Activated CD4-positive, alpha-beta T cell treated with anti-CD3 and anti-CD28 coated beads, Interleukin-2, amount 10 ng/mL, durations not matched to agents 7 days and 5 days (primary cell): ENCODE results near the gene PIM3. TPM values are rescaled to one million over a fixed set of nuclear protein-coding genes. Genes with fewer than 3 reads are reported as not detected.

Source experiments
- CTCF ChIA-PET: fragments of 350-600 bp; sonication (Branson Sonifier 250); formaldehyde crosslinking; loops from one replicate; lab custom pipeline; 2021; ENCODE audit warnings: antibody characterized with exemption; lab: Charles Lee
- POLR2A ChIA-PET: fragments of 350-600 bp; sonication (Branson Sonifier 250); formaldehyde crosslinking; loops from one replicate; lab custom pipeline; 2021; ENCODE audit warnings: antibody characterized with exemption; lab: Charles Lee
- DNase-seq: peaks from one replicate; pipeline ENCODE4 v3.0.0-alpha.2; 2020
- H3K27ac Mint-ChIP-seq: one replicate; pipeline ENCODE4 v1.8.0; 2021; ENCODE audit warnings: mild to moderate bottlenecking, moderate library complexity, mixed read lengths
- H3K27me3 Mint-ChIP-seq: one replicate; pipeline ENCODE4 v1.8.0; 2021; ENCODE audit warnings: mixed read lengths
- H3K36me3 Mint-ChIP-seq: one replicate; pipeline ENCODE4 v1.8.0; 2021; ENCODE audit warnings: low read depth, mixed read lengths
- H3K4me1 Mint-ChIP-seq: one replicate; pipeline ENCODE4 v1.8.0; 2021; ENCODE audit warnings: mixed read lengths
- H3K4me3 Mint-ChIP-seq: one replicate; pipeline ENCODE4 v1.8.0; 2021; ENCODE audit warnings: mild to moderate bottlenecking, moderate library complexity, mixed read lengths
- H3K9me3 Mint-ChIP-seq: one replicate; pipeline ENCODE4 v1.8.0; 2021; ENCODE audit warnings: mixed read lengths
- total RNA-seq, 2 experiments: library from RNA; stranded (reverse); gene quantifications; one replicate each; pipeline ENCODE4 v1.2.3, GENCODE V29; 2021

The PIM3 gene
- 10 to 100 TPM; 39.7 to 44.7 TPM for total RNA-seq

DNA sequence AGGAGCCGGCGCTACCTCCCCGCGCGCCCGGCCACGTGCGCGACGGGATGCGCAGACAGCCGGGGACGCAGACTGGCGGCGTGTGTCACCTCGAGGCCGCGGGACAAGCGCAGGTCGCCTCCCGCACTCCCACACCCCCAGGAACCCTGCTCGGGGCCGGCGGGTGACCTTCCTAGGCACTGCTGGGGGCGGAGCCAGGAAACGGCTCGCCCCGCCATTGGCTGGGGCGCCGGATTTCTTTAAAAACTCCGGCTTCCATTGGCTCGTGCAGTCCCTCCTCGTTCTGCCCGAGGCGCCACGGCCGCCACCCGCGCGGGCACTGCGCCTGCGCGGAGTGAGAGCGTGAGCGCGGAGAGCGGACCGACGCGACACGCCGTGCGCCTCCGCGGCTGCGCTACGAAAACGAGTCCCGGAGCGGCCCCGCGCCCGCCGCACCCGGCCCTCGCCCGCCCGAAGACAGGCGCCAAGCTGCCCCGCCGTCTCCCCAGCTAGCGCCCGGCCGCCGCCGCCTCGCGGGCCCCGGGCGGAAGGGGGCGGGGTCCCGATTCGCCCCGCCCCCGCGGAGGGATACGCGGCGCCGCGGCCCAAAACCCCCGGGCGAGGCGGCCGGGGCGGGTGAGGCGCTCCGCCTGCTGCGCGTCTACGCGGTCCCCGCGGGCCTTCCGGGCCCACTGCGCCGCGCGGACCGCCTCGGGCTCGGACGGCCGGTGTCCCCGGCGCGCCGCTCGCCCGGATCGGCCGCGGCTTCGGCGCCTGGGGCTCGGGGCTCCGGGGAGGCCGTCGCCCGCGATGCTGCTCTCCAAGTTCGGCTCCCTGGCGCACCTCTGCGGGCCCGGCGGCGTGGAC, at the start of gene PIM3:
PIM3 (plus strand) TSS at position 614 of the 846 bp plus-strand sequence; CDS start at position 790, 176 bp downstream.
- DNase-seq, result peak; percentile 93
- Mint-ChIP-seq H3K4me1 (peaks cover 24% of the 10 kb centered on the region), H3K9me3 (no peaks in the 10 kb centered on the region), H3K27ac (peak within 1 kb of the TSS; percentile 91), H3K4me3 (peak within 1 kb of the TSS; percentile 90), H3K27me3 (no peaks in the 10 kb centered on the region), H3K36me3 (peaks cover 22% of the 10 kb centered on the region)
- ChIA-PET POLR2A (interaction anchor here (0.6 kb wide), 1 partner anchor 27 kb away, joined by 3 read pairs; no protein-coding TSS in a partner anchor), CTCF (no interaction called here)

DNA sequence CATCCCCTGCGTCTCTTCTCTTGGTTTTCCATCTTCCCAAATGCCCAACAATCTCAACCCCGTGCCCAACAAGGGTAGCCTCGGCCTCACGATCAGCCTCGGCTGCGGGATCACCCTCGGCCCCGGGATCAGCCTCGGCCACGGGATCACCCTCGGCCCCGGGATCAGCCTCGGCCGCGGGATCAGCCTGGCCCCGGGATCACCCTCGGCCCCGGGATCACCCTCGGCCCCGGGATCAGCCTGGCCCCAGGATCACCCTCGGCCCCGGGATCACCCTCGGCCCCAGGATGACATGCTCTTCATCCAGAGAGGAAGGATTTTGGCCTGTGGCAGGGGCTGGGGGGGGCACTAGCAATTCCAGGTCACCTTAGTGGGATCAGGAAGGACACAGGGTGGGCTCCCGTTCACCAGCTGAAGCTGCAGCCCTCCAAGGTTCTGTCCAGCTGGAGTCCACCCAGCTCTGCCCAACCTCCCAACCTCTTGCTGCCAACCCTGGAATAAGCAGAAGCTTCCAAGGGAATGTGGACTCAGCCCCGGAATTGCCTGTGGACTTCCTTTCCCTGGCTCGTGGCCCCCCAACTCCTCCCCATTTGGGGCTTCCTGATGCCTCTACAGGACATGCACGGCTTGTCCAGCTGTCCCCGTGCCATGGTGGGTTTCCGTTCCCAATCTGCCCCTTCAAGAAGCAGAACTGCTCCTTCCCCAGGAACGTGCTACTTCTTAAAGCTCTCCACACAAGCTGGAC, 48.5 kb upstream of the PIM3 start:
- Mint-ChIP-seq H3K36me3 (peaks cover 9% of the 10 kb centered on the region), H3K4me1 (peaks cover 11% of the 10 kb centered on the region), H3K27me3 (no peaks in the 10 kb centered on the region), H3K9me3 (no peaks in the 10 kb centered on the region), H3K4me3 (no peak overlapping the region), H3K27ac (no peak overlapping the region)
- POLR2A ChIA-PET, result no interaction called here
- no peak for DNase-seq
- CTCF ChIA-PET, result interaction anchor here (0.6 to 0.9 kb wide), 2 partner anchors 18 to 64 kb away, joined by 4 read pairs; no protein-coding TSS in a partner anchor

DNA sequence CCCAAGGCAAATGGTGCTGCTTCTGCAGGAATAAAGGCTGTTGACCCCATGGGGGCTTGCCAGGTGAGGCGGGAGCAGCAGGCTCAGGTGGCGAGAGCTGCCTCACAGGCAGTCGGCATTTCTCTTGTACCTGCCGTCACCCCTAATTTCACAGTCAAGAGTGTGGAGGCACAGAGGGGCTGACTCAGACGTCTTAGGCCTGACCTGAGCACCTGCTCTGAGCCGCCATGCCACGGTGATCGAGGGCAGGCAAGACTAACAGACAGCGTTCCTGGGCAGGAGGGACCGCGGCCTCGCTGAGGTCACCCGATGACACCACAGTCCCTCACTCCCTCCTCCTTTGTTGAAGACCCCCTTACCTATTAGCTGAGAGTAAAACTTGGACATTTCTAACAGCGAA, 47.5 kb upstream of the PIM3 start:
- Mint-ChIP-seq H3K27me3 (no peaks in the 10 kb centered on the region), H3K27ac (no peak overlapping the region), H3K4me3 (no peak overlapping the region), H3K9me3 (no peaks in the 10 kb centered on the region), H3K4me1 (peaks cover 15% of the 10 kb centered on the region), H3K36me3 (peaks cover 5% of the 10 kb centered on the region)
- POLR2A ChIA-PET, result no interaction called here
- no peak for DNase-seq
- CTCF ChIA-PET, result interaction anchor here (0.9 kb wide), 1 partner anchor 65 kb away, joined by 4 read pairs; no protein-coding TSS in a partner anchor

DNA sequence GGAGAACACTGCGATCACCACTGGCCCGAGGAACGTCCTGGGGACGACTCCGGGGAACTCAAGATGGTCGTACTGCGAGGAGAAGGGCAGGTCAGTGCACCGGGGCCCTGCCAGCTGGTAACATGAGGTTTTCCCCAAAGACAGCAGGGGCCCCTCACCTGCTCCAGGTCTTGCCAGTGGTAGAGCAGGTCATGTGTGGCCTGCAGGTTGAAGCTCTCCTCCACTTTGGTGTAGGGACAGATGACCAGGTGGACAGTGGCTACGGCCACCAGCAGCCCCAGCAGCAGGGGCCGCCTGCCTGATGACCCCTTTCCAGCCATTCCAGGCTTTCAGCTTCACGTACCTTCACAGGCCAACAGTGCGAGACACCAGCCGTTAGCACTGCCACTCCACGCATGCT, 47.1 kb upstream of the PIM3 start:
- H3K4me3 Mint-ChIP-seq, result no peak overlapping the region
- H3K27me3 Mint-ChIP-seq, result no peaks in the 10 kb centered on the region
- H3K27ac Mint-ChIP-seq, result no peak overlapping the region
- H3K4me1 Mint-ChIP-seq, result peaks cover 15% of the 10 kb centered on the region
- H3K9me3 Mint-ChIP-seq, result no peaks in the 10 kb centered on the region
- CTCF ChIA-PET, result interaction anchor here (0.9 to 1.2 kb wide), 2 partner anchors 10 to 66 kb away, joined by 4 to 5 read pairs; no protein-coding TSS in a partner anchor
- H3K36me3 Mint-ChIP-seq, result peaks cover 5% of the 10 kb centered on the region
- POLR2A ChIA-PET, result no interaction called here
- no peak for DNase-seq

DNA sequence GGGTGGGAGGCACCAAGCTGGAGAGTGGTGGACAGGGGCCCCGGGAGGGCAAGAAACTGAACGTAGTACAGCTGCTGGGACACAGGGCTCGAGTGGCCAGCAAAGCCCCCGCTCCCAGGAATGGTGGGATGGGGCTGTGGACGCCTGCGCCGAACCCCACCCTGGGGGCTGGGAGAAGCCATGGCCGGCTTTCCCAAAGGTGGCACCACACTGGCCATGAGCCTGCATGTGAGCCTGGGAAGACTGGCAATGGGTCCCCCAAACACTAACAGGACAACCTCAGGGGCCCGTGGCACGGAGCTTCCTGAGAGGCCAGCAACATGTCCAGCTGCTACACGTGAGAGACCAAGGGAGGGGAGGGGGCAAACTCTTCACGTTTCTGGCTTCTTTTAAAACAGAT, 46.3 kb upstream of the PIM3 start:
- H3K4me3 Mint-ChIP-seq, result no peak overlapping the region
- no peaks in the 10 kb centered on the region for H3K27me3 Mint-ChIP-seq
- peaks cover 15% of the 10 kb centered on the region for H3K4me1 Mint-ChIP-seq
- DNase-seq, result no peak
- no peaks in the 10 kb centered on the region for H3K9me3 Mint-ChIP-seq
- H3K27ac Mint-ChIP-seq, result no peak overlapping the region
- POLR2A ChIA-PET, result no interaction called here
- CTCF ChIA-PET, result interaction anchor here (1.2 to 1.5 kb wide), 2 partner anchors 10 to 33 kb away, joined by 4 to 5 read pairs; no protein-coding TSS in a partner anchor
- H3K36me3 Mint-ChIP-seq, result peaks cover 5% of the 10 kb centered on the region

DNA sequence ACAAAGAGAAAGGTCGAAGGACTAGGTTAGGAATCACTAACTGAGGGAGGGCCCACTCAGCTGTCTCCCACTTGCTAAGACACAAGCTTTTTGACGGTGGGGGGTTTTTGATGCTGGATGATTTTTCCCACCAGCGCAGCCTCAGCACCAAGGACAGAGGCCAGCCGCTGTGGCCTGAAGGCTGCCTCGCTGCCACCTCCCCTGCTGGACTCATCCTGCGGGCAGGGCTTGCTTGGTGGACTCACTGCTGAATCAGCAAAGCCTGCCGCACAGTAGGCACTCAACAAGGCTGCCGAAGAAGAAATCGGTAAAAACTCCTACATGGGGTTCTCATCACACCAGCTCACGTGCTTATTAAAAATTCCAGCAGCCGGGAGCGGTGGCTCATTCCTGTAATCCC, 45.0 kb upstream of the PIM3 start:
- Mint-ChIP-seq H3K27me3 (no peaks in the 10 kb centered on the region), H3K4me1 (peaks cover 28% of the 10 kb centered on the region), H3K36me3 (peaks cover 14% of the 10 kb centered on the region), H3K27ac (no peak overlapping the region), H3K9me3 (no peaks in the 10 kb centered on the region), H3K4me3 (no peak overlapping the region)
- no peak for DNase-seq
- ChIA-PET POLR2A (no interaction called here), CTCF (interaction anchor here (0.7 to 1.5 kb wide), 2 partner anchors 10 to 34 kb away, joined by 3 to 4 read pairs; no protein-coding TSS in a partner anchor)

DNA sequence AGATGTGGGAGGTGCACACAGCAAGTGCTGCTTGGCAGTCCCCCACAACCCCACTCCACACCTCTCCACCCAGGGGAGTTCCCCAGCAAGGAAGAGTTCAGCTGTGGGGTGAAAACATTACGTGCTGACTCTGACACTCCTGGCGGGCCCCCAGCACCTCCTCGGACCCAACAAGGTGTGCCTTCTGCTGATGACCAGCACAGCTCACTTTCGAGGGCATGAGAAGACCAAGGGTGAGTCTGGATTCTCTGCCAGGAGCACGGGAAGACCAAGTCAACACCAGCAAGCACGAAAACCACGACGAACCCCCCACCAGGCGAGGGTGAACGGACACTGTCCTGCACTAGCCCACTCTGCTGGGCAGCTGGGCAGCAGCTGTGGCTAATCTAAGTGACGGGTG, 43.7 kb upstream of the PIM3 start:
- Mint-ChIP-seq H3K36me3 (peaks cover 16% of the 10 kb centered on the region), H3K27ac (peak overlapping the region; percentile 90), H3K27me3 (no peaks in the 10 kb centered on the region), H3K4me1 (peaks cover 29% of the 10 kb centered on the region), H3K9me3 (no peaks in the 10 kb centered on the region), H3K4me3 (peak overlapping the region; percentile 86)
- DNase-seq, result no peak
- CTCF ChIA-PET, result no interaction called here
- POLR2A ChIA-PET, result interaction anchor here (0.7 kb wide), 1 partner anchor 37 kb away, joined by 6 read pairs; no protein-coding TSS in a partner anchor

DNA sequence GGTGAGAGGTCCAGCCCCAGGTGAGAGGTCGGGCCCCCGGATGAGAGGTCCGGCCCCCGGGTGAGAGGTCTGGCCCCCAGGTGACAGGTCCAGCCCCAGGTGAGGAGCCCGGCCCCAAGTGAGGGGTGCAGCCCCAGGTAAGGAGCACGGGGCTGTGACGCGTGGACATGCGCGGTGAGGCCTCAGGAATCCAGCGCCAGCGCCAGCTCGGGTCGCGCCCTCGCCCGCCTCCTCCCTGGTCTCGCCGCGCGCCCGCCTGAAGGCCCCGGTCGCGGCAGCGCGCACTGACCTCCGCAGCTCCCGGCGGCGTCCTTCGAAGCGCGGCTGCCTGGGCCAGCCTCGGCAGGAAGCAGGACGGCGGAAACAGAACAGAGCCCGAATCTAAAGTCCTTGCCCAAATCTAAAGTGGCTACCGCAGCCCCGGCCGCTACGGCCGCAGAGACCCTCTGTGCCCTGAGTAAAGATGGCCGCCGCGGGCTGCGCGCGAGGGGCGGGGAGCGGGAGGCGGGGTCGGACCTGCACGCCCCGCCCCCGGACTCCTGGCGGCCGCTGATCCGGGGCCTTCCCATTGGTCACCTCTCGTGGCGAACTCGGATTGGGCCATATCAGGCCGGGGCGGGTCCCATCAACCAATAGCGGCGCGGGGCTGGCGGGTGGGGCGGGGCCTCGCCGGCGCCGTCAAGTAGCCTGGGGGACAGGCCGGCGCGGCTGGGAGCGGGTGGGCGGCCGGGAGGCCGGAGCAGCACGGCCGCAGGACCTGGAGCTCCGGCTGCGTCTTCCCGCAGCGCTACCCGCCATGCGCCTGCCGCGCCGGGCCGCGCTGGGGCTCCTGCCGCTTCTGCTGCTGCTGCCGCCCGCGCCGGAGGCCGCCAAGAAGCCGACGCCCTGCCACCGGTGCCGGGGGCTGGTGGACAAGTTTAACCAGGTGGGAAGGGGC, 42.3 kb upstream of the PIM3 start, which contains the start of the genes ALG12 and CRELD2:
ALG12 (minus strand) TSS at position 465 of the 937 bp plus-strand sequence. CDS start 4,673 bp downstream, outside the sequence.
CRELD2 (plus strand) TSS at position 661 of the 937 bp plus-strand sequence; CDS start at position 797, 136 bp downstream.
- H3K4me1 Mint-ChIP-seq, result peaks cover 29% of the 10 kb centered on the region
- H3K27me3 Mint-ChIP-seq, result no peaks in the 10 kb centered on the region
- H3K4me3 Mint-ChIP-seq, result peak within 1 kb of the TSS; percentile 86
- CTCF ChIA-PET, result no interaction called here
- H3K36me3 Mint-ChIP-seq, result peaks cover 13% of the 10 kb centered on the region
- no peaks in the 10 kb centered on the region for H3K9me3 Mint-ChIP-seq
- peak within 1 kb of the TSS; percentile 90 for H3K27ac Mint-ChIP-seq
- POLR2A ChIA-PET, result no interaction called here
- peak; percentile 98 for DNase-seq

DNA sequence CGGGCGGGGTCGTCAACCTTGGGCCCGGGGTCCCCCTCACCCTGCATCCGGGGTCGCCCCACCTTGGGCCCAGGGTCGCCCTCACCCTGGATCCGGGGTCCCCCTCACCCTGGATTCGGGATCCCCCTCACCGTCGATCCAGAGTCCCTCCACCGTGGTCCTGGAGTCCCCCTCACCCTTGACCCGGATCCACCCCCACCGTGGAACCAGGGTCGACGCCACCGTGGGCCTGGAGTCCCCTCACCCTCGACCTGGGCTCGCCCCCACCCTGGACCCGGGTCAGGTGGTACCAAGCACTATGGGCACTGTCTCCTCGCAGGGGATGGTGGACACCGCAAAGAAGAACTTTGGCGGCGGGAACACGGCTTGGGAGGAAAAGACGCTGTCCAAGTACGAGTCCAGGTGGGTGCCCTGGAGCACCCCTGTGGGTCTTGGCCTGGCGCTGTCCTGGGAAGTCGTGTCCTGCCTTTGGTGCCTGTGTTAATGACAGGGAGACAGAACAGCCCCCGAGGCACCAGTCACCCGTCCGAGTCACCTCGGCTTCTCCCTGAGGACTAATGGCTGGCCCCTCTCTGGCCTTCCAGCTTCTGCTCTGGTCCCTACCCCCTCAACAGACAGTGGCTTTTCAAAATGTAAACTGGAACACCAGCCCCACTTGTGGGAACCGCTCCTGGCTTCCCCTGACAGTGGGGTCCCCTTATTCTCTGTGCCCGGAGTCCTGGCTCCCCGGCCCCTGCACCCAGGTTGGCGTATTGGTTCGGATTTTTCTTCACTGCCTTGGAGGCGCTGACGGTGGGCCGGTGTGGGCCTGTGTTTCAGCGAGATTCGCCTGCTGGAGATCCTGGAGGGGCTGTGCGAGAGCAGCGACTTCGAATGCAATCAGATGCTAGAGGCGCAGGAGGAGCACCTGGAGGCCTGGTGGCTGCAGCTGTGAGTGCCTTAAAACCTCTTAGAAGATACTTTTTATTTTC, 41.4 kb upstream of the PIM3 start:
- ChIA-PET POLR2A (no interaction called here), CTCF (interaction anchor here (0.6 to 1.9 kb wide), 2 partner anchors 37 to 236 kb away, joined by 4 to 5 read pairs; no protein-coding TSS in a partner anchor)
- no peak for DNase-seq
- Mint-ChIP-seq H3K4me1 (peaks cover 36% of the 10 kb centered on the region), H3K9me3 (no peaks in the 10 kb centered on the region), H3K27me3 (no peaks in the 10 kb centered on the region), H3K36me3 (peaks cover 13% of the 10 kb centered on the region), H3K27ac (peak overlapping the region; percentile 86), H3K4me3 (peak overlapping the region; percentile 74)

DNA sequence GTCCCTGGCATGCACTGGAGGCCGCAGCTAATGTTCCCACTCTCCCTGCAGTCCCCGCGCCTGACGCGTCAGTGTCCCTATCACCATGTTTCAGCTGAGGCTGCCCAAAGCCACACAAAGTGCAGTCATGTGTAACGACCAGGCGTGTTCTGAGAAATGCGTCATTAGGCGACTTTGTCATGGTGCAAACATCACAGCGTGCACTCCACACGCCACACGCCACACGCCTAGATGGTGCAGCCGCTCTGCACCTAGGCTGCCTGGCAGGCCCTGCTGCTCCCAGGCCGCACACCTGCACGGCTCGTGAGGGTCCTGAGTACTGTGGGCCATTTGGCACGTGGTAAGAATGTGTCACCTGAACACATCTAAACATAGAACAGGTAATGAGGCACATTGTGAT, 39.7 kb upstream of the PIM3 start:
- peaks cover 43% of the 10 kb centered on the region for H3K4me1 Mint-ChIP-seq
- H3K9me3 Mint-ChIP-seq, result no peaks in the 10 kb centered on the region
- no peak for DNase-seq
- H3K4me3 Mint-ChIP-seq, result peak overlapping the region; percentile 49
- H3K27ac Mint-ChIP-seq, result peak overlapping the region; percentile 7
- H3K27me3 Mint-ChIP-seq, result no peaks in the 10 kb centered on the region
- ChIA-PET CTCF (interaction anchor here (1.9 kb wide), 1 partner anchor 39 kb away, joined by 4 read pairs; no protein-coding TSS in a partner anchor), POLR2A (no interaction called here)
- peaks cover 16% of the 10 kb centered on the region for H3K36me3 Mint-ChIP-seq
